Stimulated activated naive CD8-positive, alpha-beta T cell treated with anti-CD3 and anti-CD28 coated beads, Interleukin-15, Interleukin-2, amounts not matched to agents 100 U/mL and 50 U/mL, for 24 hours (primary cell): Measurements from ENCODE around the gene GTF2H2.
"Not testable (repeated sequence)": the region's sequence is repeated elsewhere in the genome, so short reads cannot be mapped to it uniquely, and the experiment has no call there.

Experiments
- ATAC-seq: fragments of 150-1000 bp; cut with Tn5 transposase; one replicate; pipeline ENCODE4 v1.10.0; 2021
- DNase-seq: peaks from one replicate; pipeline ENCODE4 v3.0.0; 2021

The GTF2H2 gene

GRCh38 chr5:71013575-71013974 lies 53.9 kb downstream of the GTF2H2 start:
- ATAC-seq (no peak), DNase-seq (no peak)

- DNase-seq (no peak), ATAC-seq (no peak)
Measured at GRCh38 chr5:71011194-71011792, 56.2 kb downstream of the GTF2H2 start.

- DNase-seq, ATAC-seq: not testable (repeated sequence)
Measured at GRCh38 chr5:71006983-71007382, 60.5 kb downstream of the GTF2H2 start.
